Stomach (tissue), 4 donors: ENCODE measurements around the gene PTPRD.

ENCODE experiments used
- EP300 ChIP-seq: sonication (generic); formaldehyde crosslinking; IDR thresholded peaks from one replicate; pipeline ENCODE4 v1.6.1; 2017; ENCODE audit warnings: antibody characterized with exemption
- POLR2A ChIP-seq, 4 donors: fragments of 450-650 bp; IDR thresholded peaks; one replicate each; pipeline ENCODE4 v1.6.1; 2016; ENCODE audit warnings: antibody characterized with exemption in 4 of 4, control low read depth in 2 of 4, mild to moderate bottlenecking in 1 of 4, moderate library complexity in 1 of 4
- TF ChIP-seq, protein P1 (sequence below), 7 experiments: fragments of 450-650 bp in 4 of 7; fragments of 200-600 bp in 3 of 7; sonication (generic) in 3 of 7; IDR thresholded peaks; one replicate each; pipeline ENCODE4 v1.5.1; 2016 to 2019; ENCODE audit warnings: antibody characterized with exemption in 7 of 7, control low read depth in 2 of 7, mild to moderate bottlenecking in 1 of 7

DNA sequence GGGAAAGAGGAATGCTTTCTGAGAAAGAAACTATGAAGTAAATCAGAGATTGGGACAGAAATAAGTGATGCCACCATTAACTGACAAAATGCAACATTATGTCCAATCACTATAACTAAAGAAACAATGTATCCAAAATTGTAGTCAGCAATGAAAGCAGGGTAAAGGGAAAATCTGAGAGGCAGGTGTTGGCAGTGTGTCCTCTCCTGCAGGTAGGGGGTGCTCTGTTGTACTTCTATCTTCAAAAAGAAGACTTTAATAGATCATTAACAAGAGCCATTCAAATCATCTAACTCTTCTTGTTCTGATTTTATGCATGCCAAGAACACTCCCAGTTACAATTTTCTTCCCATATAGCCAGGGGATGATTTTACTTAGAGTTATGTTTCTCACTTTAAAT is 1275.7 kb downstream of the PTPRD start:
- TF ChIP-seq, protein P1, sequence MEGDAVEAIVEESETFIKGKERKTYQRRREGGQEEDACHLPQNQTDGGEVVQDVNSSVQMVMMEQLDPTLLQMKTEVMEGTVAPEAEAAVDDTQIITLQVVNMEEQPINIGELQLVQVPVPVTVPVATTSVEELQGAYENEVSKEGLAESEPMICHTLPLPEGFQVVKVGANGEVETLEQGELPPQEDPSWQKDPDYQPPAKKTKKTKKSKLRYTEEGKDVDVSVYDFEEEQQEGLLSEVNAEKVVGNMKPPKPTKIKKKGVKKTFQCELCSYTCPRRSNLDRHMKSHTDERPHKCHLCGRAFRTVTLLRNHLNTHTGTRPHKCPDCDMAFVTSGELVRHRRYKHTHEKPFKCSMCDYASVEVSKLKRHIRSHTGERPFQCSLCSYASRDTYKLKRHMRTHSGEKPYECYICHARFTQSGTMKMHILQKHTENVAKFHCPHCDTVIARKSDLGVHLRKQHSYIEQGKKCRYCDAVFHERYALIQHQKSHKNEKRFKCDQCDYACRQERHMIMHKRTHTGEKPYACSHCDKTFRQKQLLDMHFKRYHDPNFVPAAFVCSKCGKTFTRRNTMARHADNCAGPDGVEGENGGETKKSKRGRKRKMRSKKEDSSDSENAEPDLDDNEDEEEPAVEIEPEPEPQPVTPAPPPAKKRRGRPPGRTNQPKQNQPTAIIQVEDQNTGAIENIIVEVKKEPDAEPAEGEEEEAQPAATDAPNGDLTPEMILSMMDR (IDR thresholded peaks at IDR 0.05), result no peak
- no peak for TF ChIP-seq EP300
- TF ChIP-seq POLR2A (IDR thresholded peaks at IDR 0.05), result no peak
